SK-N-DZ (cell line): ENCODE data around the gene SLX4IP.

Source experiments
- DNase-seq: peaks from one replicate; pipeline ENCODE4 v3.0.0-alpha.2; 2015; ENCODE audit warnings: low spot score

Gene SLX4IP

DNA sequence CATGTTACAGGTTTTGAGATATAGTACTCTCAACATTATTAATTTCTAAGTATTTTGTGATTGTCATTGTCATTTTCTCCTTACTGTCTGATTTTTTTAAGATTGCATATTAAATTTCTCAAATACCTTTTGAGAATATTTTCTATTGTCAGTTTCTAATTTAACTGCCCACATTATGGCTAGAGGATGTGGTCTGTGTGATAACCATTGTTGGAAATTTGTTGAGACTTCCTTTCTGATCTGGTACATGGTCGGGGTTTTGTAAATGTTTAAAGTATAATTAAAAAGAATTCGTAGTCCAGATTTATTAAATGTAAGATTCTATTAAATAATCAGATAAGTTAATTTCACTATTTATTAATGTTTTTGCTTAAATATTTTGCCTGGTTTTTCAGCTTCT lies 60.1 kb downstream of the SLX4IP start:
- DNase-seq: no peak

DNA sequence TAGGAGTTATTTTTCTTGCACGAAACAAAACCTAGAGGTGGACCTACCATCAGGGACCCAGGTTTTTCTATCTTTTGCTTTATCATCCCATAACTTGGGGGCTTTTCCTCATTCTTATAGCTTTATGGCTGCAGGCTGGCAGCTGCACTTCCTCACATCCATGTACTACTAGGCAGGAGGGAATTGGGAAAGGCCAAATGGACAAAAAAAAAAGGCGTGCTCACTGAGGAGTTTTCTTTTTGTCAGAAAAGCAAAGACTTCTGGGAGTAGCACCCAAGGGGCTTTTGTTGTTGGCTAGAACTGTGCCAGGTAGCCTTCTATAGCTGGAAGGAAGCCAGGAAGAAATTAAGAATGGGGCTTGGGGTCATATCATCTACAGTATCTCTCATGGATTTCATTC lies 61.4 kb downstream of the SLX4IP start:
- DNase-seq: no peak

- no peak for DNase-seq
These were observed 62.2 kb downstream of the SLX4IP start for GRCh38 chr20:10497283-10497682.

DNA sequence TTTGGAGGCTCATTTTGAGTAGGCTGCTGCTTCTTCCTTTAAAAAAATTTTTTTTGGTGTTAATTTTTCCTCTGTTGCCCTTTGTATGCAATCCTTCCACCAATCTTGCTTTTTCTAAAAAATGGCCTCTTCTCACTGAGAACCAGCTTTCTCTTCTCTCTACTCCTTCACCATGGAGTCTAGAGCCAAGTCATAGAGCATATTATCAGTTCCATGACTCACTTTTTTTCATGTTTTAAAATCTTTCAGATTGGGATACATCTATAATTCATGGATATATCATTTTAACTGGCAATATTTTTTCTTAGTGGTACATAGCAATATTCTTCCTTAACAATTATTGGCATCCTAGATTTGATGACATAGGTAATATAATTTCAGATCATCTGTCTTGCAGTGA lies 62.7 kb downstream of the SLX4IP start:
- DNase-seq: no peak

- DNase-seq: no peak
These were observed 63.1 kb downstream of the SLX4IP start for GRCh38 chr20:10498200-10498599.

DNA sequence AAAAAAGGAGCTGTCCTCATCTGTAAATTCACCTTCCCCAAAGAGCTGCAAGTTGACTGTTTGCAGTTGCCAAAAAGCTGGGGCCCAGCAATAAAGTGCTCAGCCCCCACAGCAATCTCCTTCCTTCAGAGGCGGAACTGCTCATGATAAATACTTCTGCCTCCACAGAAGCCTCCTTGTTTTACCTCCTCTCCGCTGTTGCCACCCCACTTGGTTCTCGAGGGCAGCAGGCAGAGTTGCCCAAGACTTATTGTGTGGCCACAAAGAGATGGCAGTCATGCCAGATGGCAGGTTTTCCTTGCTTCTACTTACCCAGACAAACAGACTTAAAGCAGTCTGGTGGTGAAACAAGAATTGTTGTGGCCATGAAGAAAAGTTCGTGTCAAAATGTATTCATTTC lies 66.3 kb downstream of the SLX4IP start:
- no peak for DNase-seq

DNA sequence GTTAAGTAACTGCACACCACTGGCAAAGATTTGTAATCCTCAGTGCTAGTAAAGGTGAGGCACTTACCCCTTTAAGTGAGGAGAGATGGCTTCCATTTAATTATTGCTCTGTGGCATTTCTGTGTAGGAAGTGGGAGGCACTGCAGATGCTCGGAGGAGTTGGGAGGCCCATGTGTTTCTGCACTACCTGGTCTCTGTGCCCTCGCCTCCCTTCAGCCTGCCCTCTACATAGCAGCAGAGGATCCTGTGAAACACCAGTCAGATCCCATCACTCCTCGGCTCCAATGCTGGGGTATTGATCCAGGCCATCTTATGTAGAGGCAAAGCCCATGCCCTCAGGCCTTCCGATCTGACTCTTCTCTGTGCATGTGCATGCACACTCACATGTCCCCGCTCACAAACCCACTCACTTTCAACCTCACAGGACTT lies 67.0 kb downstream of the SLX4IP start:
- no peak for DNase-seq

GRCh38 chr20:10504608-10504993 lies 69.5 kb downstream of the SLX4IP start:
- no peak for DNase-seq

- no peak for DNase-seq
These were observed 70.1 kb downstream of the SLX4IP start for GRCh38 chr20:10504994-10505730.

DNA sequence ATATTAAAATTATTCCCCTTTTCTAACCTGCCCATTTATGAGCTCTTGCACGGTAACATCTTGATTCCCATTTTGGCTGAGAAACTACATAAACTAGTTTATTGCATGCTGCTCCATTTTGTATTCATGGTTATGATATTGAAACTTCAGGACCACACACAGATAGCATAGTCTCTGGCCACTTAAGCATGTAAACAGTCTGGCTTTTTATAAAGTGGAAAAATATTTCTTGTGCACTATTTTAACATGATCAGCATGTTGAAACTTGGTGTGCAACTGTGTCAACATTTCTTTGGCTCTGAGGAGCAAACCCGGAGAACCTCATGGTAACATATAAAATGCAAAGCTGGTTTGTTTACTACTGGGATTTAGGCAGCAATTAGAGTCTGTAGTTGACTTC lies 70.7 kb downstream of the SLX4IP start:
- DNase-seq: no peak

- no peak for DNase-seq
These were observed 71.9 kb downstream of the SLX4IP start for GRCh38 chr20:10507052-10507451.

GRCh38 chr20:10508060-10508459 lies 73.0 kb downstream of the SLX4IP start:
- DNase-seq: no peak

DNA sequence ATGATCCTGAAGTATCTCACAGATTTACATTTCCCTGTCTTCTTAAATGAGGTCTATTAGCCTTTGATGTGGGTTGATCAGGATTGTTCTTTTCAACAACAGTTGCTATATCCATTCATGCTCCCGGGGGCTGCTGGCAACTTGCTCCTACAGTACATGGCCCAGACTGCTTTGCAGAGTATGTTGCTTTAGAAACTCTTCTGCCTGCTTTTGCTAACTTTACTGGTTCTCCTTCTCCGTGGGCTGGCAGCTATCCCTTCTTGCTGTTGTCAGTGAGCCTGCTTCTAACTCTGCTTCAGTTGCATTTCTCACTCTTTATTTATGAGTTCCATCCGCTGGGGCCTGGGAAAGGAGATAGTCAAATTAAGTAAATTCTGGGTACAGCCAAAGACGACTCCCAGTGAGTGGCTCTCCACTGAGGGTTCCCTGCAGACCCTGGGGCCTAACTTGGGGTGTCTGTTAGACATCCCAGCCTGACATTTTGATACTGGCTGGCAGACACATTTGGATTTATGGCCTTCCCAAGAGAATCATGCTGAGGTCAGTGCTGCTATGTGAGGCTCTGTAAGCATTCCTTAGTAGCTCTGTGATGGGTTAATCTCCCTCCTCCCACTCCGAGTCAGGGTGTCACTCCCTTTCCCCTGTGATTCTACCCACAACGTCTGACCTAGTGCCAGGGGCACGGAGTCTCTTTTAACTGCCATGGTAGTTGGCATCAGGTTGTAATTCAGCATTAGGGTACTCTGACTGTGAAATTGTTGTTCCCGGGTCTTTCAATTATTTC lies 73.6 kb downstream of the SLX4IP start:
- peak; percentile 10 for DNase-seq

DNA sequence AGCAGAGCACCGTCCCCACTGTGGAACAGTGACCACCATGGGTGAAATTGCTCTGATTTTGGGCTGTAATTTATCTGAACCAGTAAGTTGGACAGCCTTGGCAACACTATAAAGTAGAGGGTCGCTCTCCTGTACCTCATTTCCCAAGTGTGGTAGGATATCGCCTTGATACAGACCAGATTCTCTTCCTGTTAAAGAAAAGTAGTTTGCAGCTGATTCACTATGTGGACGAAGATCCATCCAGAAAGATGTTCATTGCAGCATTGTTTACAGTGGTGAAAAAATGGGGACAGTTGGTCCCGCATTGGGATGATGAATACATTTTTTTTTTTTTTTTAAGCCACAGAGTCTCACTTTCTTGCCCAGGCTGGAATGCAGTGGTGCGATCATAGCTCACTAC lies 74.3 kb downstream of the SLX4IP start:
- no peak for DNase-seq

GRCh38 chr20:10510216-10510615 lies 75.1 kb downstream of the SLX4IP start:
- no peak for DNase-seq

DNA sequence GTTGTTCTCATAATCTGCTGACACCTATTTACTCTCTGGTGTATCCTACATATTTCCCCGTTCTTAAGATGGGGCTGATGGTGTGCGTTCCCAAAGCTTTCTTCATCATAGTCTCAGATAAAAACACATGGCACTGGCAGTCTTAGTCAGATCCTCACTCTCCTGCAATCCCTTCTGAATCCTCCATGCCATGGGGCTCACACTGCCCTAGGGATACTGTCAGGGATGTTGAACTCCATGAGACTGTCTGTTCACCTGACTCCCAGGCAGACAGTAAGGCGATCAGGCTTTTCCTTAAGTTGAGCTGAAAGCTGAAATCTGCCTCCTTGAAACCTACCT lies 76.0 kb downstream of the SLX4IP start:
- DNase-seq: no peak

DNA sequence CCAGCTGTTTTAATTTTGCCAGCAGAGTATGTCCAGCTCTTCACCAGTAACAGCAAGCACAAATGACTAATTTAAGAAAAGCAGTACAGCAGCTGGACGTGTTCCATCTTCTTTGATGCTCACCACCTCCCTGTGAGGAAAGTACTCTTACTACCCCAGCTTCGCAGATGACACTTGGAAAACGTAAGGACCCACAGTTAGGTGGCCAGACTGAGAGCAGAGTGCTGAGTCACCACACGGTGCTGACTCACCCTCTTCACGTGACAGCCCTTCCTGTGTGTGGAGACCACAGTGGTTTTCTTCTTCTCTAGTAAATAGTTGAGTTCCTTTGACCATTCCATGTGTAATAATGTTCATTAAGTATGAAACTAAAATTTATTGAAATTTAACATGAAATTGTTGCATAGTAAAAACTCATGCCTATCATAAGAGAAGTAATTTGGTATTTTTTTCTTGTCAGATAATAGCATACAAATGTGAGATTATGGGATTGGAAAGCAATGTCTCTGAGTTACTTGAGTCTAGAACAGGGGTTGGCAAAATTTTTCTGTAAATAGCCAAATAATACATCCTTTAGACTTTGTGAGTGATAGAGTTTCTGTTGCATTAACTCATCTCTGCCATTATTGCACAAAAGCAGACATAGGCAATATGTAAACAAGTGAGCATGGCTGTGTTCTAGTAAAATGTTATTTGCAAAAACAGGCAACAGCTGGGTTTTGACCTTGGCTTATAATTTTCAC lies 76.6 kb downstream of the SLX4IP start:
- peak; percentile 39 for DNase-seq

- DNase-seq: no peak
These were observed 78.0 kb downstream of the SLX4IP start for GRCh38 chr20:10513061-10513460.

- DNase-seq: no peak
These were observed 78.9 kb downstream of the SLX4IP start for GRCh38 chr20:10513931-10514575.

GRCh38 chr20:10516529-10516928 lies 81.4 kb downstream of the SLX4IP start:
- no peak for DNase-seq

GRCh38 chr20:10519361-10520046 lies 84.4 kb downstream of the SLX4IP start:
- no peak for DNase-seq
